NCI-H524 treated with DMSO at 0.1 percent for 48 hours (cell line): ENCODE results near the gene ABCC1.

Experiments used
- DNase-seq: peaks from one replicate; lab custom pipeline; 2025; lab: John Stamatoyannopoulos, UW

ABCC1 gene

GRCh38 chr16:16111639-16112038 is 162.2 kb downstream of the ABCC1 start:
- no peak for DNase-seq

GRCh38 chr16:16112450-16113053 is 163.1 kb downstream of the ABCC1 start:
- no peak for DNase-seq

- no peak for DNase-seq
Observed at GRCh38 chr16:16113076-16113475, 163.7 kb downstream of the ABCC1 start.

- DNase-seq, result no peak
Observed at GRCh38 chr16:16116841-16117240, 167.4 kb downstream of the ABCC1 start.

- no peak for DNase-seq
Observed at GRCh38 chr16:16118337-16118736, 168.9 kb downstream of the ABCC1 start.

- peak; percentile 54 for DNase-seq
Observed at GRCh38 chr16:16120044-16120381, 170.6 kb downstream of the ABCC1 start.

GRCh38 chr16:16120382-16121184 is 171.2 kb downstream of the ABCC1 start:
- DNase-seq, result peak; percentile 97

GRCh38 chr16:16121185-16121727 is 171.8 kb downstream of the ABCC1 start:
- no peak for DNase-seq

GRCh38 chr16:16122264-16122663 is 172.8 kb downstream of the ABCC1 start:
- no peak for DNase-seq

- DNase-seq, result no peak
Observed at GRCh38 chr16:16124438-16124837, 175.0 kb downstream of the ABCC1 start.

GRCh38 chr16:16124974-16125373 is 175.6 kb downstream of the ABCC1 start:
- no peak for DNase-seq

- no peak for DNase-seq
Observed at GRCh38 chr16:16126896-16127295, 177.5 kb downstream of the ABCC1 start.

- DNase-seq, result peak; percentile 4
Observed at GRCh38 chr16:16127469-16128116, 178.2 kb downstream of the ABCC1 start.

- no peak for DNase-seq
Observed at GRCh38 chr16:16131204-16131603, 181.8 kb downstream of the ABCC1 start.

GRCh38 chr16:16131659-16132058 is 182.2 kb downstream of the ABCC1 start:
- no peak for DNase-seq

- DNase-seq, result no peak
Observed at GRCh38 chr16:16133943-16134604, 184.7 kb downstream of the ABCC1 start.

GRCh38 chr16:16136588-16136987 is 187.2 kb downstream of the ABCC1 start:
- no peak for DNase-seq

- no peak for DNase-seq
Observed at GRCh38 chr16:16137110-16137509, 187.7 kb downstream of the ABCC1 start.

GRCh38 chr16:16138034-16138635 is 188.7 kb downstream of the ABCC1 start:
- DNase-seq, result no peak

GRCh38 chr16:16139061-16139460 is 189.6 kb downstream of the ABCC1 start:
- DNase-seq, result no peak

- no peak for DNase-seq
Observed at GRCh38 chr16:16139806-16140205, 190.4 kb downstream of the ABCC1 start.

GRCh38 chr16:16140537-16140936 is 191.1 kb downstream of the ABCC1 start:
- no peak for DNase-seq
